ENCODE results near the gene ZNF451.
"Not testable (repeated sequence)": the region's sequence is repeated elsewhere in the genome, so short reads cannot be mapped to it uniquely, and the experiment has no call there.

The ZNF451 gene

GRCh38 chr6:57089687-57090457 is at the start of gene ZNF451:
ZNF451 (plus strand) TSS chr6:57090188; CDS start chr6:57090254, 66 bp downstream.
- peak; percentile 85 for DNase-seq

DNA sequence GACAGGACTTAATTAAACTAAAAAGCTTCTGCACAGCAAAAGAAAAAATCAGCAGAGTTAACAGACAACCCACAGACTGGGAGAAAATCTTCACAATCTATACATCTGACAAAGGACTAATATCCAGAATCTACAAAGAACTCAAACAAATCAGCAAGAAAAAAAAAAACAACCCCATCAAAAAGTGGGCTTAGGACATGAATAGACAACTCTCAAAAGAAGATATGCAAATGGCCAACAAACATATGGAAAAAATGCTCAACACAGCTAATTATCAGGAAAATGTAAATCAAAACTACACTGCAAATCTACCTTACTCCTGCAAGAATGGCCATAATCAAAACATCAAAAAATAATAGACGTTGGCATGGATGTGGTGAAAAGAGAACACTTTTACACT is 45.9 kb upstream of the ZNF451 start:
- not testable (repeated sequence) for DNase-seq

- no peak for DNase-seq
Observed at GRCh38 chr6:57044568-57044967, 45.4 kb upstream of the ZNF451 start.

GRCh38 chr6:57046332-57047256 is 43.4 kb upstream of the ZNF451 start, which contains the start of gene KIAA1586:
KIAA1586 (plus strand) TSS chr6:57046693; CDS start chr6:57046756, 63 bp downstream.
- peak; percentile 74 for DNase-seq

DNA sequence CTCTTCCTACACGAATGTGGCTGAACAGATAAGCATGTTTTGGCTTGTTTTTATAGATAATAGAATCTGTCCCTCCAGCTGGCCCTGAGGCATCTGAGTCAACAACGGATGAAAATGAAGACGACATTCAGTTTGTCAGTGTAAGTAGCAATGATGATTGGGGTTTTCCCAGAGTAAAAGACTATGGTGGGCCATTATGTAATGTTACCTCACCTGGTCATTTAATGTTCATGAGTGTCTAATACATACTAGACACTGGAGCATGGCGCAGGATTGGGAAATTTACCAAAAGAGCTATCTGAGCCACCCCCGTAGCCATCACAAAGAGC is 42.8 kb upstream of the ZNF451 start:
- not testable (repeated sequence) for DNase-seq

GRCh38 chr6:57047859-57048258 is 42.1 kb upstream of the ZNF451 start:
- DNase-seq: not testable (repeated sequence)

- no peak for DNase-seq
Observed at GRCh38 chr6:57048577-57048976, 41.4 kb upstream of the ZNF451 start.

DNA sequence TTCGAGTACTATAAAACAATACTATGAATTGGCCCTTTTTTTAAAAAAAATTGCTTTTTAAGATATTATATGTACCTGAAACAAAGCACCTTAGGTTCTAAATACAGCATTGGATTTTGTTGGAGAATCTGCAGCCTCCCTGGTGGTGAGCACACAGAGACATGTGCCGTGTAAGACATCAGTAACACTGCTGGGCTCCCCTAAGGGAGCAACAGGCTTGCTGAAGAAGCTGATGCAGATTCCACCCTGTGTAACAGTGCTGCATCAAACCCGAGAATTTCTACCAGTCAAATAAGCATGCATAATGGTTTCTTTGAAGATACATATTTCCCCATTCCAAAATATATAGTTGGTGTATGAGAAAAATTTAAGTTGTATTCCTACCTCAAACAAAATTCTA is 26.1 kb upstream of the ZNF451 start:
- no peak for DNase-seq

DNA sequence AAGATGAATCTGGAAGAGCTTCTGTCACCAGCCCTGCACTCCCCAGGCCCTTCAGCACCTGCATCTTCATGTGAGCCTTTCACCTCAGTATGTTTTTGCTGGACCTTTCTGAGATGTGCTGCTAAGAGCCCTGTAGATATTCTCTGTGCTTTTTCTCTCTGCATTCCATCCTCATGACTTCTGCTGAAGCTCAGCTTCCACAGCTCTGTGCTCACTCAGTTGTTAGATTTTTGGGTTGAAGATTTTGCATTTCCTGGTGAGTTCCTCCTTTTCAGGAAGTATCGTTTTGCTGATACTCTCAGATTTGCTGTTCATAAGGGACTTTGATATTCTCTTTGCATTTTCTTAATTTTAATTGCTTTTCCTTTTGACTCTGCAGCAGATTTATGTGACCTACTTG is 25.2 kb upstream of the ZNF451 start:
- DNase-seq: no peak

DNA sequence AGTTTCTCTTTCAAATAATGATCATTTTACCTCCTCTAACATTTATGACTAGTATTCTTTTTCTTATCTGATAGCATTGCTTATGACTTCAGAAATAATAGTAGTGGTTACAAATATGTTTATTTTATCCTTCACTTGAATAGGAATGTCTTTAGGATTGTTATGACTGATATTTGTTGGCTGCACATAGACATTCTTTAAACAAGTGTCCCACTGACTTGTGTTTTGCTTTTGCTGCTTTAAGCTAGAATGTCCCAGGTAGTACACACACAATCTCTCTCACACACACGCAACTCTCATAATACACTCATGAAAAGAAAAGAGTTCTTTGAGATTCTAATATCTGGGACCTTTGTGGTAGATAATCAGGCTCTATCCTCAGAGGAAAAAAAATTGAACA is 21.9 kb upstream of the ZNF451 start:
- no peak for DNase-seq

DNA sequence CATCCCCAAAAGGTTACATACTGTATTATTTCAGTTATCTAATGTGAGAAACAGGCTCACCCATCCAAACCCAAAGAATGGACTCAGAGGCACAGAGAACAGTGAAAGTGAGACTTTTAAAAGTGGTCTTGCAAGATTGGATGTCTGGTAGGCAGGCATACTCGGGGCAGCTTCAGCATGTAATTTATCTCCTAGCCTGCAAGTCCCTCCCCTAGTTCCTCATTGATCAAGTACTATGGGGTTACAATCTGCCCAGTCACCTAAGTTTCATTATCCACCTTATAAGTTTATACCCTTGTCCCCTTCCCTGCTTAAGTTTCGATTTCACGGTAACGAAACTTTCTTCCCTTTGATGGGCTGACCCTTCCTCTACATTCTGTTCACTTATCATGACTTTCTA is 20.8 kb upstream of the ZNF451 start:
- no peak for DNase-seq

GRCh38 chr6:57069920-57070331 is 20.1 kb upstream of the ZNF451 start:
- DNase-seq: no peak

DNA sequence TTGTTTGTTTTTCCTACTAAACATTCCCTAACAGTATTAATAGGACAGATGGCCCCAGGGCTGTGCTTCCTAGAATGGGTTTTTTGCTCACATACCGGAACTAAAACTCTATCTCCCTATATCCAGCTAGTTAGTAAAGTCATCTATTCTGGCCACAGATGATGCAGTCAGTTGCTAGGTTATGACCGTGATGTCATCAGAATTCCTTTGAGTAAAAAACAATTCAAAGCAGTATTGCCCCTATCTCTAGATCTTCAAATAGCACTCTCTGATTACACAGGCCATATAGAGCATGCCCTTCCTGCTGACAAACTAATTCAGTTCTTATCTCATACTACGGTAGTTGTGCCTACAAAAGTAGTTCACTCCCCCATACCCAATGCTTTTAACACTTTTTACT is 17.9 kb upstream of the ZNF451 start:
- DNase-seq: no peak

DNA sequence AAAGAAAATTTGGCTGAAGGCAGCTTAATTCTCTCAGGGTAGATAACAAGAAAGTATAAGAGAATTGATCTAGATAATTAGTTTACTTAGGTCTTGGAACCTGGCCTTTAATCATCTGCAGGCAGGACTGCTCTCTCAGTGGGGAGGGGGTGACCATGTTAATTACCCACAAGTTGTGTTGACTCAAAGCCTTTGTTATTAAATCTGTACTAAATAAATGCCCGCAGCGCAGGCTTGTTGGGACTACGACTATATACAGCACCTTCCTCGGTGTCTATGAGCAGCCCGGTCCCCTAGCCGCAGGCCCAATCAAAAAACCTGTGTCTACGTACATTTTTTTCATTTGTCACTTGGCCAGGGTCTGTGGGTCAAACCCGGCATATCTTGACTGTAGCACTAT is 15.6 kb upstream of the ZNF451 start:
- DNase-seq: no peak

- no peak for DNase-seq
Observed at GRCh38 chr6:57075092-57075491, 14.9 kb upstream of the ZNF451 start.

GRCh38 chr6:57078531-57079207 is 11.3 kb upstream of the ZNF451 start:
- no peak for DNase-seq

GRCh38 chr6:57085471-57085870 is 4.5 kb upstream of the ZNF451 start:
- DNase-seq: no peak

DNA sequence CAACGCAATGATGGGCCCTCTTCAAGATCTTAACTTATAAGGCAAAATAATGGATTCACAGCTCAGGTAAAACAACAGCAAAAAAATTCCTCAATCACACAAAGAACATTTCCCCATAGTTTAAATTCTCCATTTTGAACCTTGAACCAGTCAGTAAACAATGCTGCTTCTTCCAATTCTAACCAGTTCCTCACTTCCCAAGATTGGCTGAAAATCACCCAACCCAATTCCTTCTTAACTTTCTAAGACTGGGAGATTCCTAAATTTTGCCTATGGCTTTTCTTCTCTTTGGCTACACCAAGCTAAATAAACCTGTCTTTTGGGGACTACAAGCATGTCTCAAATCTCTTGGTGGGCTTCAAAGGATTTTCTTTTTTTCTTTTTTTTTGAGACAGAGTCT is 3.1 kb upstream of the ZNF451 start:
- DNase-seq: no peak

DNA sequence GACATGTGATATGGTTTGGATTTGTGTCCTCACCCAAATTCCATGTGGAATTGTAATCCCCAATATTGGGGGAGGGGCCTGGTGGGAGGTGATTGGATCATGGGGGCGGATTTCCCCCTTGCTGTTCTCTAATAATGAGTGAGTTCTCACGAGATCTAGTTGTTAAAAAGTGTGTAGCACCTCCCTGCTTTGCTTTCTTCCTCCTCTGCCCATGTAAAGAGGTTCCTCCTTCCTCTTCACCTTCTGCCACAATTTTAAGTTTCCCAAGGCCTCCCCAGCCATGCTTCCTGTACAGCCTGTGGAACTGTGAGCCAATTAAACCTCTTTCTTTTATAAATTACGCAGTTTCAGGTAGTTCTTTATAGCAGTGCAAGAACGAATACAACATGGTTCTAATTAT is 2.1 kb upstream of the ZNF451 start:
- no peak for DNase-seq

- no peak for DNase-seq
Observed at GRCh38 chr6:57089265-57089664, 723 bp upstream of the ZNF451 start.

- DNase-seq: not testable (repeated sequence)
Observed at GRCh38 chr6:57090458-57091067, 575 bp downstream of the ZNF451 start.

GRCh38 chr6:57091375-57091774 is 1.4 kb downstream of the ZNF451 start:
- not testable (repeated sequence) for DNase-seq

- DNase-seq: no peak
Observed at GRCh38 chr6:57094689-57095088, 4.7 kb downstream of the ZNF451 start.
